ENCODE results near the gene STXBP5.

DNA sequence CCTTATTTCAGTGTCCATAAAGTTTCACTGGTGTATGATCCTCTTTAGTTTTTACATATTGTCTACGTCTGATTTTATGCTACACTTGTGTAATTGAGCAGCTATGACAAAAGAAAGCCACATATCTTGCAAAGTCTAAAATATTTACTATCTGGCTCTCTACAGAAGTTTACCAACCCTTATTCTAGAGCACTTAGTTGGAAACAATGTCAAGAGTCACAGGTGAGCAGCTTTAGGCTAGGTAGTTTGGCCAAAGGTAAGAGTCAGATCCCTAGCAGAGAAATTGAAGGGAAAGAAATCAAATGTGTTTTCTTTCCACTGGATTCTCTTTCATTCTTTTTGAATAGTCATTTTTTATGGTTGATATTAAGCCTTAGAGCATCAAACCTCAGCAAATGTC is 34.7 kb upstream of the STXBP5 start:
- TF ChIP-seq, protein P1, sequence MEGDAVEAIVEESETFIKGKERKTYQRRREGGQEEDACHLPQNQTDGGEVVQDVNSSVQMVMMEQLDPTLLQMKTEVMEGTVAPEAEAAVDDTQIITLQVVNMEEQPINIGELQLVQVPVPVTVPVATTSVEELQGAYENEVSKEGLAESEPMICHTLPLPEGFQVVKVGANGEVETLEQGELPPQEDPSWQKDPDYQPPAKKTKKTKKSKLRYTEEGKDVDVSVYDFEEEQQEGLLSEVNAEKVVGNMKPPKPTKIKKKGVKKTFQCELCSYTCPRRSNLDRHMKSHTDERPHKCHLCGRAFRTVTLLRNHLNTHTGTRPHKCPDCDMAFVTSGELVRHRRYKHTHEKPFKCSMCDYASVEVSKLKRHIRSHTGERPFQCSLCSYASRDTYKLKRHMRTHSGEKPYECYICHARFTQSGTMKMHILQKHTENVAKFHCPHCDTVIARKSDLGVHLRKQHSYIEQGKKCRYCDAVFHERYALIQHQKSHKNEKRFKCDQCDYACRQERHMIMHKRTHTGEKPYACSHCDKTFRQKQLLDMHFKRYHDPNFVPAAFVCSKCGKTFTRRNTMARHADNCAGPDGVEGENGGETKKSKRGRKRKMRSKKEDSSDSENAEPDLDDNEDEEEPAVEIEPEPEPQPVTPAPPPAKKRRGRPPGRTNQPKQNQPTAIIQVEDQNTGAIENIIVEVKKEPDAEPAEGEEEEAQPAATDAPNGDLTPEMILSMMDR (IDR thresholded peaks at IDR 0.05), result no peak
- TF ChIP-seq EZH2 (IDR thresholded peaks at IDR 0.05; ENCODE audit: borderline replicate concordance, insufficient read depth, low read depth, low read length, poor library complexity, severe bottlenecking), result no peak
